Activated CD4-positive, alpha-beta T cell treated with anti-CD3 and anti-CD28 coated beads for 1 hour (primary cell): ENCODE results near the gene RANBP17.
"Not testable (repeated sequence)": the region's sequence is repeated elsewhere in the genome, so short reads cannot be mapped to it uniquely, and the experiment has no call there.

Experiments
- DNase-seq: peaks from one replicate; pipeline ENCODE4 v3.0.0-alpha.2; 2020

The RANBP17 gene

GRCh38 chr5:171162165-171162564, 300.3 kb downstream of the RANBP17 start:
- DNase-seq: no peak

- DNase-seq: no peak
Observed at GRCh38 chr5:171162596-171162995, 300.8 kb downstream of the RANBP17 start.

DNA sequence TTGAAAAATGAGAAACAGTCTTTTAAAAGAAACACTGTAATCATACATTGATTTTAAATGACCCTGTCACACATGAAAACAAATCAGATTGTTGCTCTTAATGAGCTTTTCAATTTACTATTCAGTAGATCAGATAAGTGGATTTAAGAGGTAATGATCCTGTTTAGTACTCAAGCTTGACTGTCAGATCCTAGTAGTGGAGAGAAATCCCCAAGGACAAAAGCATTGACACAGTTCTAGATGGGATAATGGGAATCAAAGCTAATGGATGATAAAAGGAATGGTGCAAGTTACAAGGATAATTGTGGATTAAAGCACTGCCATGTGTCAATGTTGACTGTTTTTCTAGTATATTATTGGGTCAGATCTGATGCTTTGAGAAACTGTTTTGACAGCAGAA, 304.9 kb downstream of the RANBP17 start:
- no peak for DNase-seq

- no peak for DNase-seq
Observed at GRCh38 chr5:171168171-171168570, 306.4 kb downstream of the RANBP17 start.

DNA sequence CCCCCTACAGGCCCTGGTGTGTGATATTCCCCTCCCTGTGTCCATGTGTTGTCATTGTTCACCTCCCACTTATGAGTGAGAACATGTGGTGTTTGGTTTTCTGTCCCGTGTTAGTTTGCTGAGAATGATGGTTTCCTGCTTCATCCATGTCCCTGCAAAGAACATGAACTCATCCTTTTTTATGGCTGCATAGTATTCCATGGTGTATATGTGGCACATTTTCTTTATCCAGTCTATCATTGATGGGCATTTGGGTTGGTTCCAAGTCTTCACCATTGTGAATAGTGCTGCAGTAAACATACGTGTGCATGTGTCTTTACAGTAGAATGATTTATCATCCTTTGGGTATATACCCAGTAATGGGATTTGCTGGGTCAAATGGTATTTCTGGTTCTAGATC, 313.1 kb downstream of the RANBP17 start:
- not testable (repeated sequence) for DNase-seq

- DNase-seq: no peak
Observed at GRCh38 chr5:171175746-171176145, 313.9 kb downstream of the RANBP17 start.

- not testable (repeated sequence) for DNase-seq
Observed at GRCh38 chr5:171178190-171178589, 316.4 kb downstream of the RANBP17 start.

DNA sequence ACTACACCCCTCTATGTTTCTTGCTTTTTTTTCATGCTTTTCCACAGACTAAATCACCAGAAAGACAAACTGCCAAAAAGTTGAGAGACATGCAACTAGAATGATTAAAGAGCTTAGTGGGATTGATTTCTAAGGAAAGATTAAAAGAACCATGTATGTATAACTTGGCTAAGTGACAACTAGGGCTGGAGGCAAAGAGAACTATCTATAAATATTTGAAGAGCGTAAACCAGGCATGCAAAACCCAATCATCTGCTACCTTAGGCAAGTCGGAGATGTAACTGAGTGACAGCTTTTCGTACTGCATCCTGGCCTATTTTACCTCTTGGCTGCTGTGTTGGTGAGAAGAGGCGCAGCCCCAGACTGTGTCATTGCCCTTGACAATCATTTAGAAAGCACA, 326.2 kb downstream of the RANBP17 start:
- no peak for DNase-seq

DNA sequence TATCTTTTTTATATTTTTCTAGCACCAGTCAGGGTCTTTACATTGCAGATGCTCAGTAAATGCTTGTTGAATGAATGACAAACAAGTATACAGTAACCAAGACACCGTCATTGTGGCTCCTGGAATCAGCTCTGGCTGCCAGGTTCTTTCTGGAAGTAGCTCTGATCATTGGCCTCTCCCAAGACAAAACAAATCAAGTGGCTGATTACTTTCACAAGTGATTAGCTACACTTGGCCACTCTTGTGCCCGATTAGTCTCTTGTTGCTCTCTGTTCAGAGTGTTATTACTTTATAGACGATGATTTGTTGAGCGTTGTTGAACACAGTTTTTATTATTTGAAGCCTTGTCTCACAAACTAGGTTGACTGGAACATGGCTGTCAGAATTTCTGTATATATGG, 327.6 kb downstream of the RANBP17 start:
- no peak for DNase-seq

DNA sequence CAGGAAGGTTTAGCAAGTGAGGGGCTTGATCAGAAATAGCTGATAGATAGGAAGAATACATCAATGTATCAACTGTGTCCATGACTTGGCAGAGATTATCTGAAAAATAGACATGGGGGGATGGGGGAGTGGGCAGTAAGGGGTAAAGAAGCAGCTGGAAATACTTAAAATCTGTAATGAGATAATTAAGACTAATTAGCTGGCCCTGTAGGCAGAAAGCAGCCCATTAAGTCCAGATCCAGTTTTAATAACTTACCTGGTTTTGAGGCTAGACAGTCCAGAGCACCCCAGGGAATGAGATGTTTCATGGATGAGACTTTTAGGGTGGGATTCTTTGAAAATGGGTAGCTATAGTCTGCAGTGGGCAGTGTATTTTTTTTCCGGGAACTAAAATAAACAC, 330.3 kb downstream of the RANBP17 start:
- no peak for DNase-seq

- DNase-seq: no peak
Observed at GRCh38 chr5:171201310-171201709, 339.5 kb downstream of the RANBP17 start.

- DNase-seq: no peak
Observed at GRCh38 chr5:171205375-171205774, 343.6 kb downstream of the RANBP17 start.

DNA sequence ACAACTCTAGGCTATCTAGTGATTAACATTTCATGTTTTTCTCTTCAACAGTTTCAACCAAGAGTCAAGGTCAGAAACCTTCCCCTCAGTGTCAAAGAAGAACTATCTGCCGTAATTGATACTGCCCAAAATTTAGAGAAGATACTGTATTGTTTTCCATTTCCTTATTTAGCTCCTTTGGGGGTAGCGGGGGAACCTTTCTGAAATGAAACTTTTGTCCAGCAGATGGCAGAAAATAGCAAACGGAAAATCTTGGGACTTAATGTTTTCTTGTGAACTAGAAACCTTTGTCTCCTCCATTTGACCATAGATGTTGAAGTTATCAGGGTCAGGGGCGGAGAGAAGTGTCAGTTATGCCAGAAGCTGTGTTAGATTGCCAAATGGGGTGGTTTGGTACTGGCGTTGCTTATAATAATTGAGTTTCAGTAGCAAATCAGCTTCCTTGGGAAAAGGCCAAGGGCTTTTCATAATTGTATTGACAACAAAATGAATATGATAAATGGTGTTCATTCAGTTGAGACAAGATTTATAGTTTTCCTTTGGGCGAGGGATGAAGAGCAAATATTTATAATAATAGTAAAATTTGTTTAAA, 345.5 kb downstream of the RANBP17 start:
- DNase-seq: no peak

DNA sequence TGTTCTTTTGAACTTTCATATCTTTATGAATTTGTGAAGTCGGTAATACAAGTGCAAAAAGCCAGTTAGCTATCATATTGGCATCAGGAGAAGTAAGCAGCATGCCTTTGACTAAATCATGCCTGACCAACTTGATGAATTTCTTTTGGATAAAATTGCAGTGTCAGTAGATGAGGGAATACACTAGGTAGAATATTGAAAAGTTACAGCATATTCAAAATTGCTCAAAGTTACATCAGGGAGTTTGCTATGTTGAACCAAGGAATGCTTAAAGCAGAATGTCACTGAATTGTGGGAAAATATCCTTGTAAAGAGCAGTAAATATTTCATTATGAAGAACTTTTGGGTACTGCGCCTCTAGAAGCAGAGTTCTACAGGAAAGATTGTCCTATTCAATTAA, 360.1 kb downstream of the RANBP17 start:
- no peak for DNase-seq

DNA sequence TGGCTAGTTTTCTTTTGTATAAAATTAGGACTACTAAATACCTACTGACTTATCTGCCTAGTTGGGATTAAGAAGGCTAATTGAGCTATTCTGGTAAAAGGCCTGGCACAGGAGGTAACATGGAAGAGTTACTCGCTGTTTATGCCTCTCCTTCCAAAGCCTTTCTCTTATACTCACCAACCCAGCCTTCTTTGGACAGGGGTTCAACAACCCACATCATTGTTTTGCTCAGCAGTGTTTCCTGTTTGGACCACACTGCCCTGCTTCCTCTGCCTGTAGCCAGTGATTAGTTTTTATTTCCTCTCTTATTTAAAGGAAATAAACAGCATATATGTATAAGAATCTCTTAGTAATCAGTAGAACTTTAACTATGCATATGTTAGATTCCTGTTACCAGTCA, 362.1 kb downstream of the RANBP17 start:
- no peak for DNase-seq

- no peak for DNase-seq
Observed at GRCh38 chr5:171226096-171226754, 364.4 kb downstream of the RANBP17 start.

DNA sequence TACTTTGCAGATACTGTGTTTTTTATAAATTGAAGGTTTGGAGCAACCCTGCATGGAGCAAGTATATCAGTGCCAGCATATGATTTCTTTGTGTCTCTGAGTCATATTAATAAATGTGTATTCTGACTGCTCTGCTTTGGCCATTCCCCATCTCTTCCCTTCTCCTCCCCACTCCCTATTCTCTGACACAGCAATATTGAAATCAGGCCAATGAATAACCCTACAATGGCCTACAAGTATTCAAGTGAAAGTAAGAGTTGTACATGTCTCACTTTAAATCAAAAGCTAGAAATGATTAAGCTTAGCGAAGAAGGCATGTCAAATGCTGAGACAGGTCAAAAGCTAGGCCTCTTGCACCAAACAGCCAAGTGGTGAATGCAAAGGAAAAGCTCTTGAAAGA, 365.0 kb downstream of the RANBP17 start:
- no peak for DNase-seq

- no peak for DNase-seq
Observed at GRCh38 chr5:171236651-171237050, 374.8 kb downstream of the RANBP17 start.

GRCh38 chr5:171242521-171242920, 380.7 kb downstream of the RANBP17 start:
- DNase-seq: no peak

DNA sequence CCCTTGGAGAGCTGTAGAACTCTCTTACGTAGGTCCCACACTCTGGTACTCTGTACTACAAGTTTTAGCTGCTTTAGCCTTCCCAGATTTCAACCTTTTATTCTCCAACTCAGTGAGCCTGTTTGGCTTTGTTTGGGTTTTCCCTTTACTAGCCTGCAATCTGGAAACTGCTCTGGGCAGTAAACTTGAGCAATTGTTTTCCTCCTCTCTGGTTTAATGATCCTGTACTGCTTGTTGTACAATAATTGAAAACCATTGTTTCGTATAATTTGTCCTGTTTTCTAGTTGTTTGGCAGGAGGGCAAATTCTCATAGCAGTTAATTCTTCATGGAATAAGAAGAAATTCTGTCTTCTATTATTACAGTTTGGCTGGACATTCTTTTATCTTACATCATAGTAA, 384.4 kb downstream of the RANBP17 start:
- DNase-seq: no peak

GRCh38 chr5:171249460-171249859, 387.6 kb downstream of the RANBP17 start:
- no peak for DNase-seq

- DNase-seq: no peak
Observed at GRCh38 chr5:171250738-171251137, 388.9 kb downstream of the RANBP17 start.

DNA sequence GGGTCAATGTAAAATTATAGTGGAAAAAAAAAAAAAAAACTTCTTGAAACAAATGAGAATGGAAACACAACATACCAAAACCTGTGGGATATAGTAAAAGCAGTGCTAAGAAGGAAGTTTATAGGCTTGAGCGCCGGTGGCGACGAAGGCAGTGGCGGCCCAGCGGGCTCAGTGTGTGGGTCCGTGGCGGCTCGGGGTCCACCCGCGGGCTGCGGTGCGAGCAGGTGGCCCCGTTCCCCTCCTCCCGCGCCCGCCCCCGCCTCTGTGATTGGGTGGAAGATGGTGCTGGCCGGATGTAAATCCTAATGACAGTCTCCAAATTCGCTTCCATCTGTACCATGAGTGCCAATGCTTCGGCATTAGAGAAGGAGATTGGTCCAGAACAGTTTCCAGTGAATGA, 389.7 kb downstream of the RANBP17 start:
- DNase-seq: no peak

DNA sequence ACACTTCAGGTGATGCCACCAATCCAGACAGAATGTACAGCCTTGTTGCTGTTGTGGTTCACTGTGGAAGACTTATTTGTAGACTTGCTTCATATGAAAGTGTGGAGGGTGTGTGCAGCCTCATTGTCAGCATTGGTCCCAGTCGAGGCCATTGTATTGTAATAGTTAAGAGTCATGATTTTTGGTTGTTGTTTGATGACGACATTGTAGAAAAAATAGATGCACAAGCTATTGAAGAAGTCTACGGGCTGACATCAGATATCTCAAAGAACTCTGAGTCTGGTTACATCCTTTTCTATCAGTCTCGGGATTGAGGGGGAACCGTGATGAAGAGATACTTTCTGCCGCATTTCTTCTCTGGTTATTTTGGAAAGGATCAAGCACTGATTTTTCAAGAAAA, 390.9 kb downstream of the RANBP17 start:
- DNase-seq: no peak

GRCh38 chr5:171258737-171259415, 397.1 kb downstream of the RANBP17 start:
- no peak for DNase-seq
